K562 (cell line): ENCODE results near the gene ACTBL2. TPM values are rescaled to one million over a fixed set of nuclear protein-coding genes. Genes with fewer than 3 reads are reported as not detected.

Source experiments
- CTCF ChIP-seq, 3 experiments: IDR thresholded peaks in 2 of 3; conservative IDR thresholded peaks in 1 of 3; 2 replicates each; pipeline ENCODE4 v1.5.1; 2011 to 2012; ENCODE audit warnings: low read length in 3 of 3, mild to moderate bottlenecking in 3 of 3, control low read depth in 2 of 3, improper control_type of control experiment in 1 of 3, inconsistent platforms in 1 of 3, low read depth in 1 of 3, mixed read lengths in 1 of 3, moderate library complexity in 1 of 3; ENCODE audit not compliant: insufficient read depth in 2 of 3
- DLX4 ChIP-seq: fragments of 250-450 bp; sonication (Bioruptor Pico); IDR thresholded peaks from 2 replicates; pipeline ENCODE4 v1.6.1; 2021; ENCODE audit warnings: mild to moderate bottlenecking
- GABPA ChIP-seq: fragments of 200-800 bp; sonication (Bioruptor generic); conservative IDR thresholded peaks from 2 replicates; pipeline ENCODE4 v1.6.1; 2016; ENCODE audit warnings: low read depth, missing genetic modification characterization, missing compliant biosample characterization
- L3MBTL2 ChIP-seq: fragments of 450-650 bp; IDR thresholded peaks from 2 replicates; pipeline ENCODE4 v1.6.1; 2016; ENCODE audit warnings: mild to moderate bottlenecking, moderate library complexity
- NKRF ChIP-seq: fragments of 450-650 bp; IDR thresholded peaks from 2 replicates; pipeline ENCODE4 v1.6.1; 2016; ENCODE audit warnings: borderline replicate concordance
- RAD21 ChIP-seq, 2 experiments: fragments of 250-450 bp in 1 of 2; fragments of 450-650 bp in 1 of 2; sonication (Bioruptor Pico) in 1 of 2; formaldehyde crosslinking in 1 of 2; IDR thresholded peaks in 1 of 2; conservative IDR thresholded peaks in 1 of 2; 2 replicates each; pipeline versions ENCODE4 v1.4.0 to v1.8.0; 2020 to 2022; ENCODE audit warnings: mild to moderate bottlenecking in 2 of 2, moderate library complexity in 1 of 2
- RHOXF2B ChIP-seq: fragments of 250-450 bp; sonication (Bioruptor Pico); conservative IDR thresholded peaks from 2 replicates; pipeline ENCODE4 v1.5.1; 2021
- RNF219 ChIP-seq: fragments of 250-450 bp; sonication (Bioruptor Pico); IDR thresholded peaks from 2 replicates; pipeline ENCODE4 v1.5.0; 2022; ENCODE audit warnings: mild to moderate bottlenecking
- polyA plus RNA-seq, 8 experiments: library from polyadenylated mRNA; depleted of rRNA in 4 of 8; stranded (reverse) in 5 of 8; unstranded in 3 of 8; fragments of >200 nt; fragmentation: Nextera tagmentation in 2 of 8; fragmentation: Illumina TruSeq in 1 of 8; extraction: Ambion mirVana in 2 of 8; extraction: Trizol in 1 of 8; gene quantifications; 2 replicates each; pipeline versions ENCODE4 v1.2.1 to v1.2.3, GENCODE V29; 2011 to 2014; ENCODE audit warnings: inconsistent platforms in 1 of 8, missing spikeins in 1 of 8
- total RNA-seq, 7 experiments: library from RNA; depleted of rRNA in 6 of 7; stranded (reverse); fragments of >200 nt in 6 of 7; fragmentation: Illumina TruSeq in 2 of 7; extraction: Trizol in 2 of 7; gene quantifications; 2 replicates each; pipeline versions ENCODE4 v1.2.1 to v1.2.3, GENCODE V29; 2011 to 2021; ENCODE audit warnings: low replicate concordance in 1 of 7

Gene ACTBL2
- total and polyA plus RNA-seq, 9 of the 15 experiments (the other 6 are each of a cell fraction or from before 2014, with no cell fraction given): not detected

- TF ChIP-seq NKRF: no peak
- TF ChIP-seq RAD21 (CRISPR knock-in tag; conservative IDR thresholded peaks at IDR 0.05 in 1 of 2, IDR thresholded peaks at IDR 0.05 in 1 of 2): peak; percentile 61 to 75
- TF ChIP-seq RHOXF2B (CRISPR knock-in tag): no peak
- TF ChIP-seq CTCF (IDR thresholded peaks at IDR 0.05 in 2 of 3, conservative IDR thresholded peaks at IDR 0.05 in 1 of 3; ENCODE audit: insufficient read depth in 2 of 3, low read depth in 1 of 3, low read length in 3 of 3): peak; percentile 41 to 66 (median 53); a peak in 5 of 6 replicates
- no peak for TF ChIP-seq DLX4 (CRISPR knock-in tag)
- no peak for TF ChIP-seq RNF219 (CRISPR knock-in tag)
- TF ChIP-seq GABPA (tag): no peak
- no peak for TF ChIP-seq L3MBTL2
Measured at GRCh38 chr5:57432876-57433275, 49.7 kb downstream of the ACTBL2 start (continued).
